GM18505 (cell line): Measurements from ENCODE around the gene UCN3.
"Not testable (repeated sequence)": the region's sequence is repeated elsewhere in the genome, so short reads cannot be mapped to it uniquely, and the experiment has no call there.

Source experiments
- ATAC-seq: cut with Tn5 transposase; IDR thresholded peaks from one replicate; pipeline ENCODE4 v1.9.1; 2021; ENCODE audit not compliant: unreplicated experiment
- POLR2A ChIP-seq: IDR thresholded peaks from 4 replicates; pipeline ENCODE4 v1.6.1; 2011; ENCODE audit warnings: borderline replicate concordance; ENCODE audit not compliant: insufficient read depth, insufficient read length; ENCODE audit errors: extremely low read depth

UCN3 gene

DNA sequence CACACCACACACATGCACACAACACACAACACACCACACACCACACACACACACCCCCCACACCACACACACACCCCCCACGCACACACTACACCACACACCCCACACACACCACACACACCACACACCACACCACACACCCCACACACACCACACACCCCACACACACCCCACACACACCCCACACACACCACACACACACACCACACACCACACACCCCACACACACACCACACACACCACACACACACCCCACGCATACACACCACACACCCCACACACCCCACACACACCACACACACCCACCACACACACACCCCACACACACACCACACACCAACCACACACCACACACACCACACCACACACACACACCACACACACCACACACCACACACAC, 16.4 kb downstream of the UCN3 start:
- TF ChIP-seq POLR2A, result no peak
- ATAC-seq, result no peak

DNA sequence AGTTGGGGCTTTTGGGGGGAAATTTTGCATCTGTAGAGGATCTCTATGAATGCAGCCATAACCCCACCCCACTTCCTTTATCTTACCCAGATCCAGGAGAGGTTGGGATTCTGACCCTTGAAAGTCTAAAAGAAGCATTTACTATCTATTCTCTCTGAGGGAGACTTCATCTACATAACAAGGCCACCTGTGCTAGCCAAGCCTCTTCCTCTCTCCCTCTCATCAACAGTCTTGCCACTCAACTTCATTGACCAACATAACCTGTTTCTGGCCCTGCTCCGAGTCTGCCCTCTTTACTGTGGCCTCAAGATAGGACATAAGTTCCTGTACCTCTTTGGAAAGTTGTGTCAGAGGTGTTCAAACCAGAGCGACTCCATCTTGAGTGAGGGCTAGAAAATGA, 20.5 kb downstream of the UCN3 start:
- TF ChIP-seq POLR2A, result no peak
- no peak for ATAC-seq

DNA sequence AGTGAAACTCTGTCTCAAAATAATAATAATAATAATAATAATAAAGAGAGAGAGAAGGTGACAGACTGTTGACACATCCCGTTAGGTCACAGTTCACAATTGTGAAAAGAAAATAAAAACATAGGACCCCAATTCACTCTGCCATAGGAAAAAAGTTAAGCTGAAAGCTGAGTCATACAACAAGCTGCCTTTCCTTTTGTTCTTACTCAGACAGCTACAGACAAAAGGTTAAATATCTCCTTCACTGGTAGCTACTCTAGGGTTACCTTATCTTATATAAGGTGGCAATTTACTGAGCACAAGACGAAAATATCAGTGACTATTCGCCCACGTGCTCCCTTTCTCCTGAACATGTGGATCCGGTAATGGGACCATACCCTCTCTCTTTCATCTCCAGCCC, 22.4 kb downstream of the UCN3 start:
- ATAC-seq, result no peak
- no peak for TF ChIP-seq POLR2A

GRCh38 chr10:5390607-5391205, 25.9 kb downstream of the UCN3 start:
- no peak for TF ChIP-seq POLR2A
- ATAC-seq, result no peak

GRCh38 chr10:5391790-5392189, 27.0 kb downstream of the UCN3 start:
- no peak for TF ChIP-seq POLR2A
- ATAC-seq, result no peak

- no peak for TF ChIP-seq POLR2A
- ATAC-seq, result no peak
Observed at GRCh38 chr10:5393529-5393928, 28.8 kb downstream of the UCN3 start.

GRCh38 chr10:5395168-5395567, 30.4 kb downstream of the UCN3 start:
- TF ChIP-seq POLR2A, result no peak
- ATAC-seq, result no peak

GRCh38 chr10:5396556-5397300, 32.0 kb downstream of the UCN3 start:
- TF ChIP-seq POLR2A, result no peak
- no peak for ATAC-seq

DNA sequence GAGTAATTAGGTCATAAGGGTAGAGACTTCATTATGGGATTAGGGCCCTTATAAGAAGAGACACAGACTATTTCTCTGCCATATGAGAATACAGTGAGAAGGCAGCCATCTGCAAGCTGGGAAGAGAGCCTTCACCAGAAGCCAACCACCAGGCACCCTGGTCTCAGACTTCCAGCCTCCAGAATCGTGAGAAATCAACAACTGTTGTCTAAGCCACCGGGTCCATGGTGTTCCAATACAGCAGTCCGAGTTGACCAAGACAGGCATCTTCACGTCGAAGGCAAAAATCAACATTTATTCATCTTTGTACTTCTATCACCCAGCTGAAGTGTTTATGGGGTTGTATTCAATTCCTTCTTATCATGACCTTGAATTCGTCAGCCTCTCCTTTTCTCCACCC, 34.6 kb downstream of the UCN3 start:
- ATAC-seq, result no peak

DNA sequence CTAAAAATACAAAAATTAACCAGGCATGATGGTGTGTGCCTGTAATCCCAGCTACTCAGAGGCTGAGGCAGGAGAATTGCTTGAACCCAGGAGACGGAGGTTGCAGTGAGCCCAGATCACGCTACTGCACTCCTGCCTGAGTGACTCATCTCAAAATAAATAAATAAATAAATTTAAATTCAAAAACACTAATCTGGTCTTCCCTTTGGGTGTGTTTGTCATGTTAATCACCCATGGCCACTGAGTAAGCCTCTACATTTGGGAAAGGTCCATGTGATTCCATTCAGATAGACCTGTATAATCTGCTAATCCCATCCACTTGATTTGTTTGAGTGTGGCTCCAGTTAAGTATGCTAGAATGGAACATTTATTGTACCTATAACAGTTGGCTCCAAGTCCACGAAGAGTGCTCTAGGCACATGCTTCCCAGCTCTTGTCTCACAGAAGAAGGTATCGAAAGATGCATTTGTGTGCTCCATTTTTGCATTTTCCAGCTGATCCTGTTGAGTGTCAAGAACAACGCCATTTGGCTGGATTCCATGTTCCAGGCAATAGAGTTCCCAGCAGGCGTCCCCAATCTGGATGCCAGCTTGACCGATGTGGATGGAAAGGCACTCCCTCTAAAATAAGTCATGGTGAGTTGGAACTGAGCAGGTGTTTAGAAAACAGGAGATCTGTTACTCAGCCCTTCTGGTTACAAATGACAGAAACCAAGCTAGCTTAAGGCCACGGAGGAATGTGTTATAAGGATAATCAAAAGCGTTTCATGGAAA, 35.9 kb downstream of the UCN3 start:
- ATAC-seq, result no peak
- TF ChIP-seq POLR2A, result no peak

More for the DNA sequence above, 34.6 kb downstream of the UCN3 start:
- TF ChIP-seq POLR2A, result no peak

GRCh38 chr10:5402798-5403197, 38.0 kb downstream of the UCN3 start:
- ATAC-seq, result no peak
- no peak for TF ChIP-seq POLR2A

GRCh38 chr10:5404208-5405041, 39.7 kb downstream of the UCN3 start, which contains the start of gene TUBAL3:
TSS of gene TUBAL3 (minus strand) at chr10:5404828. CDS start at chr10:5404792, 36 bp downstream.
- ATAC-seq, result no peak
- TF ChIP-seq POLR2A, result no peak

GRCh38 chr10:5406918-5407317, 42.2 kb downstream of the UCN3 start:
- no peak for TF ChIP-seq POLR2A
- no peak for ATAC-seq

- ATAC-seq, result not testable (repeated sequence)
Observed at GRCh38 chr10:5410787-5411186, 46.0 kb downstream of the UCN3 start.
